Measurements from ENCODE around the gene SLC6A9.

The SLC6A9 gene

GRCh38 chr1:44059664-44060355 lies 28.5 kb upstream of the SLC6A9 start:
- TF ChIP-seq TEAD4 (IDR thresholded peaks at IDR 0.05) (no peak), USF1 (IDR thresholded peaks at IDR 0.05) (no peak), ZBTB7A (IDR thresholded peaks at IDR 0.05; ENCODE audit: low read depth) (no peak), EGR1 (IDR thresholded peaks at IDR 0.05) (no peak), TAF1 (IDR thresholded peaks at IDR 0.05; ENCODE audit: low read depth) (no peak), FOXM1 (IDR thresholded peaks at IDR 0.05; ENCODE audit: borderline replicate concordance, low read depth) (no peak), YY1 (IDR thresholded peaks at IDR 0.05; ENCODE audit: low read depth) (no peak), EP300 (IDR thresholded peaks at IDR 0.05; ENCODE audit: borderline replicate concordance) (no peak), MAX (IDR thresholded peaks at IDR 0.05) (no peak), TCF12 (IDR thresholded peaks at IDR 0.05; ENCODE audit: low read depth) (no peak), REST (IDR thresholded peaks at IDR 0.05; ENCODE audit: low read depth) (no peak), RAD21 (IDR thresholded peaks at IDR 0.05; ENCODE audit: low read depth) (no peak), NFIC (IDR thresholded peaks at IDR 0.05) (no peak), CREB1 (IDR thresholded peaks at IDR 0.05; ENCODE audit: low read depth) (no peak), CEBPB (IDR thresholded peaks at IDR 0.05) (no peak)

DNA sequence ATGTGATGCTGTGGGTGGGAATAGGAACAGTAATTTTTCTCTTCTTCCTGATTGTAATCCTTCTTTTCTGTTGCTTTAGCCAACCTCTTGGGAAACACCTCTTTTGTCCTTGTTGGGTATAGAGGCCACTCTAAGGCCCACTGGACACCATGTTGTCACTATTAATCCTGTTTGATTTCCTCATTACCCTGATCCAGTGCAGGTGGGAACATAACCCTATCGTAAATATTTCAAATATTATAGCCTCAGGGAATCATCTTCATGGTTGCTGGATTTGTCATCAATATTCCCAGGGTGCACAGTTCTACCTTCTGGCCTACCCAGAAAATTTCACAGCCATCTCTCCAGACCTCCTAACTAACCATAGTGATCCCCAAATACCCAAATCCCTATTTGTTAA lies 27.9 kb upstream of the SLC6A9 start:
- TF ChIP-seq TCF12 (IDR thresholded peaks at IDR 0.05; ENCODE audit: low read depth), result no peak
- no peak for TF ChIP-seq NFIC (IDR thresholded peaks at IDR 0.05)
- TF ChIP-seq ZBTB7A (IDR thresholded peaks at IDR 0.05; ENCODE audit: low read depth), result no peak
- no peak for TF ChIP-seq TAF1 (IDR thresholded peaks at IDR 0.05; ENCODE audit: low read depth)
- TF ChIP-seq FOXM1 (IDR thresholded peaks at IDR 0.05; ENCODE audit: borderline replicate concordance, low read depth), result no peak
- no peak for TF ChIP-seq YY1 (IDR thresholded peaks at IDR 0.05; ENCODE audit: low read depth)
- TF ChIP-seq CEBPB (IDR thresholded peaks at IDR 0.05), result no peak
- no peak for TF ChIP-seq REST (IDR thresholded peaks at IDR 0.05; ENCODE audit: low read depth)
- TF ChIP-seq MAX (IDR thresholded peaks at IDR 0.05), result no peak
- no peak for TF ChIP-seq EGR1 (IDR thresholded peaks at IDR 0.05)
- no peak for TF ChIP-seq TEAD4 (IDR thresholded peaks at IDR 0.05)

GRCh38 chr1:44057293-44057692 lies 26.0 kb upstream of the SLC6A9 start:
- TF ChIP-seq CREB1 (IDR thresholded peaks at IDR 0.05; ENCODE audit: low read depth), result no peak
- no peak for TF ChIP-seq TAF1 (IDR thresholded peaks at IDR 0.05; ENCODE audit: low read depth)
- TF ChIP-seq MAX (IDR thresholded peaks at IDR 0.05), result no peak
- TF ChIP-seq ZBTB7A (IDR thresholded peaks at IDR 0.05; ENCODE audit: low read depth), result no peak
- no peak for TF ChIP-seq TEAD4 (IDR thresholded peaks at IDR 0.05)
- no peak for TF ChIP-seq EP300 (IDR thresholded peaks at IDR 0.05; ENCODE audit: borderline replicate concordance)
- TF ChIP-seq REST (IDR thresholded peaks at IDR 0.05; ENCODE audit: low read depth), result no peak
- TF ChIP-seq NFIC (IDR thresholded peaks at IDR 0.05), result no peak
- no peak for TF ChIP-seq TCF12 (IDR thresholded peaks at IDR 0.05; ENCODE audit: low read depth)
- TF ChIP-seq YY1 (IDR thresholded peaks at IDR 0.05; ENCODE audit: low read depth), result no peak
- TF ChIP-seq RAD21 (IDR thresholded peaks at IDR 0.05; ENCODE audit: low read depth), result no peak
- TF ChIP-seq USF1 (IDR thresholded peaks at IDR 0.05), result no peak
- TF ChIP-seq EGR1 (IDR thresholded peaks at IDR 0.05), result no peak
- TF ChIP-seq CEBPB (IDR thresholded peaks at IDR 0.05), result no peak
- TF ChIP-seq FOXM1 (IDR thresholded peaks at IDR 0.05; ENCODE audit: borderline replicate concordance, low read depth), result no peak

- TF ChIP-seq CEBPB (IDR thresholded peaks at IDR 0.05), result no peak
- TF ChIP-seq TAF1 (IDR thresholded peaks at IDR 0.05; ENCODE audit: low read depth), result no peak
Observed at GRCh38 chr1:44053394-44053793, 22.1 kb upstream of the SLC6A9 start.
